Peyer's patch (tissue), 4 donors: ENCODE measurements around the gene MAGEB17.

Experiments used
- CTCF ChIP-seq, 6 experiments: fragments of 450-650 bp in 4 of 6; fragments of 200-600 bp in 2 of 6; sonication (generic) in 1 of 6; IDR thresholded peaks; one replicate each; pipeline ENCODE4 v1.5.1; 2017 to 2019; ENCODE audit warnings: antibody characterized with exemption in 6 of 6, mild to moderate bottlenecking in 3 of 6, moderate library complexity in 1 of 6
- POLR2A ChIP-seq, 2 donors: fragments of 450-650 bp; IDR thresholded peaks; one replicate each; pipeline ENCODE4 v1.5.1; 2017; ENCODE audit warnings: antibody characterized with exemption in 2 of 2, mild to moderate bottlenecking in 2 of 2, moderate library complexity in 2 of 2

DNA sequence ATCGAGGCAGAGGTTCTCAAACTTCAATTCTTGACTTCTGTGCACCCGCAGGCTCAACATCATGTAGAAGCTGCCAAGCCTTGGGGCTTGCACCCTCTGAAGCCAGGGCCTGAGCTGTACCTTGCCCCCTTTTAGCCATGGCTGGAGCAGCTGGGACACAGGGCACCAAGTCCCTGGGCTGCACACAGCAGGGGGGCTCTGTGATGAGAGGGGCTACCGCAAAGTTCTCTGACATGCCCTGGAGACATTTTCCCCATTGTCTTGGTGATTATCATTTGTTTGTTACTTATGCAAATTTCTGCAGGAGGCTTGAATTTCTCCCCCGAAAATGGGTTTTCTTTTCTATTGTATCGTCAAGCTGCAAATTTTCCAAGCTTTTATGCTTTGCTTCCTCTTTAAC is 4.9 kb upstream of the MAGEB17 start:
- TF ChIP-seq CTCF (IDR thresholded peaks at IDR 0.05) (no peak), POLR2A (IDR thresholded peaks at IDR 0.05) (no peak)
